ENCODE data around the gene KANSL2.
"Not testable (repeated sequence)": the region's sequence is repeated elsewhere in the genome, so short reads cannot be mapped to it uniquely, and the experiment has no call there.

The KANSL2 gene

DNA sequence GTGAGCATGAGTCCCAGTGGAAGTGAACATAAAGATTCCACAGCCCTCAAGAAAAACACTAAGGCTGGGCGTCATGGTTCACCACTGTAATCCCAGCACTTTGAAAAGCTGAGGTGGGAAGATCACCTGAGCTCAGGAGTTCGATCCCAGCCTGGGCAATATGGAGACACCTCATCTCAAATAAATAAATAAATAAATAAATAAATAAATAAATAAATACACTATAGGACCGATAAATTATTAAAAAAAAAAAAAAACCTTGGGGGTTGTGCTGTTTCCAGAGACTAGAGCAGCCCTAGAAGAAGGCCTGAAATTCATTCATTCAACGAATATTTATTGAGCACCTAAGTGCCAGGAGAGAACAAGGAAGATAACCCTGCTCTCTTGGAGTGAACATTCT lies 1.5 kb upstream of the KANSL2 start:
- Histone ChIP-seq H3K9me3 (ENCODE audit: control insufficient read depth, insufficient read depth, low read length) (no peaks in the 10 kb centered on the region), H3K4me2 (ENCODE audit: low read length) (no peak overlapping the region)

GRCh38 chr12:48682927-48683326 lies 889 bp upstream of the KANSL2 start:
- peak overlapping the region; percentile 96 for H3K4me3 ChIP-seq (ENCODE audit: low read length)
- H3K4me2 ChIP-seq (ENCODE audit: low read length), result peak overlapping the region; percentile 77
- H3K4me1 ChIP-seq (ENCODE audit: control insufficient read depth, low read length), result peaks cover 33% of the 10 kb centered on the region
- H3K9me2 ChIP-seq (replicated peaks; ENCODE audit: control insufficient read depth, low read length), result no peaks in the 10 kb centered on the region
- H4K20me1 ChIP-seq (ENCODE audit: control insufficient read depth, insufficient read depth, low read depth, low read length), result peaks cover 15% of the 10 kb centered on the region; the same call in 1 of the 2 replicates
- H3K27ac ChIP-seq (ENCODE audit: low read depth, low read length), result no peak overlapping the region
- TF ChIP-seq EZH2phosphoT487 (IDR thresholded peaks at IDR 0.05; ENCODE audit: borderline replicate concordance, low read length), result no peak
- TF ChIP-seq CTCF (IDR thresholded peaks at IDR 0.05; ENCODE audit: low read depth, low read length, poor library complexity, severe bottlenecking), result no peak
- peaks cover 42% of the 10 kb centered on the region for H3K79me2 ChIP-seq (ENCODE audit: control insufficient read depth, low read length)
- no peaks in the 10 kb centered on the region for H3K9me3 ChIP-seq (ENCODE audit: control insufficient read depth, insufficient read depth, low read length)
- H3F3A ChIP-seq (ENCODE audit: control insufficient read depth, insufficient read depth), result peaks cover 6% of the 10 kb centered on the region
- no peaks in the 10 kb centered on the region for H3K27me3 ChIP-seq (ENCODE audit: control insufficient read depth, low read length)
- H3K36me3 ChIP-seq (ENCODE audit: control insufficient read depth, low read length), result peaks cover 44% of the 10 kb centered on the region

More for the DNA sequence above, 1.5 kb upstream of the KANSL2 start:
- no peak for TF ChIP-seq EZH2phosphoT487 (IDR thresholded peaks at IDR 0.05; ENCODE audit: borderline replicate concordance, low read length)
- TF ChIP-seq CTCF (IDR thresholded peaks at IDR 0.05; ENCODE audit: low read depth, low read length, poor library complexity, severe bottlenecking), result no peak
- H3K27ac ChIP-seq (ENCODE audit: low read depth, low read length), result no peak overlapping the region
- H3K79me2 ChIP-seq (ENCODE audit: control insufficient read depth, low read length), result peaks cover 36% of the 10 kb centered on the region
- H3K36me3 ChIP-seq (ENCODE audit: control insufficient read depth, low read length), result peaks cover 42% of the 10 kb centered on the region
- H3K9me2 ChIP-seq (replicated peaks; ENCODE audit: control insufficient read depth, low read length), result no peaks in the 10 kb centered on the region
- no peak overlapping the region for H3K4me3 ChIP-seq (ENCODE audit: low read length)
- H3F3A ChIP-seq (ENCODE audit: control insufficient read depth, insufficient read depth), result peaks cover 6% of the 10 kb centered on the region
- peaks cover 15% of the 10 kb centered on the region; the same call in 1 of the 2 replicates for H4K20me1 ChIP-seq (ENCODE audit: control insufficient read depth, insufficient read depth, low read depth, low read length)
- H3K27me3 ChIP-seq (ENCODE audit: control insufficient read depth, low read length), result no peaks in the 10 kb centered on the region
- H3K4me1 ChIP-seq (ENCODE audit: control insufficient read depth, low read length), result peaks cover 28% of the 10 kb centered on the region

- not testable (repeated sequence) for H3K27me3 ChIP-seq (ENCODE audit: control insufficient read depth, low read length); H3K27ac ChIP-seq (ENCODE audit: low read depth, low read length); H3K9me3 ChIP-seq (ENCODE audit: control insufficient read depth, insufficient read depth, low read length); H3K9me2 ChIP-seq (replicated peaks; ENCODE audit: control insufficient read depth, low read length); H3F3A ChIP-seq (ENCODE audit: control insufficient read depth, insufficient read depth)
- peak overlapping the region; percentile 96 for H3K4me3 ChIP-seq (ENCODE audit: low read length)
- peaks cover 46% of the 10 kb centered on the region for H3K79me2 ChIP-seq (ENCODE audit: control insufficient read depth, low read length)
- peaks cover 45% of the 10 kb centered on the region for H3K36me3 ChIP-seq (ENCODE audit: control insufficient read depth, low read length)
- H3K4me1 ChIP-seq (ENCODE audit: control insufficient read depth, low read length), result peaks cover 35% of the 10 kb centered on the region
- peaks cover 15% of the 10 kb centered on the region; the same call in 1 of the 2 replicates for H4K20me1 ChIP-seq (ENCODE audit: control insufficient read depth, insufficient read depth, low read depth, low read length)
- peak overlapping the region; percentile 77 for H3K4me2 ChIP-seq (ENCODE audit: low read length)
These were observed 481 bp upstream of the KANSL2 start for GRCh38 chr12:48682533-48682905.

DNA sequence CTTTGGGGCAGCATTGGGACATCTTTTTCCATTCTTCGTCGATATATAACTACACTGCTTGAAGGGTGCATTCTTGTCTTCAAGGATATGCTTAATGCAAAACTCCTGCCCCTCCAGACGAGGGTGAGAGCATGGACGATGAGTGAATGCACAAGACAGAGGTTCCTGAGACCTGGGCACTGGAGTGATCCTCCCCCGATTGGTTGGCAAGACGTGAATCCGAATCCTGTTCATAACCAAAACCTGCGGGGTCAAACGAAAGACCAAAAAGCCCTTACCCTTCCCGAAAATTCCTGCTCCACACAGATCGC lies 684 bp downstream of the KANSL2 start:
- H3K27ac ChIP-seq (ENCODE audit: low read depth, low read length), result peak overlapping the region; percentile 51

More for the DNA sequence above, 684 bp downstream of the KANSL2 start:
- Histone ChIP-seq H3K4me2 (ENCODE audit: low read length) (peak overlapping the region; percentile 72), H3F3A (ENCODE audit: control insufficient read depth, insufficient read depth) (peaks cover 6% of the 10 kb centered on the region), H3K9me2 (replicated peaks; ENCODE audit: control insufficient read depth, low read length) (no peaks in the 10 kb centered on the region), H3K27me3 (ENCODE audit: control insufficient read depth, low read length) (no peaks in the 10 kb centered on the region), H3K36me3 (ENCODE audit: control insufficient read depth, low read length) (peaks cover 54% of the 10 kb centered on the region), H3K4me3 (ENCODE audit: low read length) (peak overlapping the region; percentile 96), H4K20me1 (ENCODE audit: control insufficient read depth, insufficient read depth, low read depth, low read length) (peaks cover 15% of the 10 kb centered on the region; the same call in 1 of the 2 replicates), H3K4me1 (ENCODE audit: control insufficient read depth, low read length) (peaks cover 35% of the 10 kb centered on the region), H3K79me2 (ENCODE audit: control insufficient read depth, low read length) (peaks cover 57% of the 10 kb centered on the region), H3K9me3 (ENCODE audit: control insufficient read depth, insufficient read depth, low read length) (no peaks in the 10 kb centered on the region)
- no peak for TF ChIP-seq EZH2phosphoT487 (IDR thresholded peaks at IDR 0.05; ENCODE audit: borderline replicate concordance, low read length)
- TF ChIP-seq CTCF (IDR thresholded peaks at IDR 0.05; ENCODE audit: low read depth, low read length, poor library complexity, severe bottlenecking), result no peak
